Measurements from ENCODE around the gene SLC15A1. TPM values are rescaled to one million over a fixed set of nuclear protein-coding genes. Genes with fewer than 3 reads are reported as not detected.

Gene SLC15A1
- total RNA-seq, 4 donors from 2014 or later = 0.97 to 2.1 TPM; not detected in 2

- Histone ChIP-seq H3K4me1 (no peaks in the 10 kb centered on the region), H3K4me3 (no peak overlapping the region), H3K9me3 (no peaks in the 10 kb centered on the region), H3K36me3 (no peaks in the 10 kb centered on the region), H3K27ac (no peak overlapping the region), H3K27me3 (no peaks in the 10 kb centered on the region)
- peak; percentile 74 to 77 for DNase-seq
- intact Hi-C loops (cut with DNase I; ENCODE audit: low total_unique reads) = loop anchor here (5.0 kb wide), 1 partner anchor 211 kb away; no protein-coding TSS in a partner anchor
- no peak for TF ChIP-seq POLR2A (IDR thresholded peaks at IDR 0.05)
- peak; percentile 87 to 92 (median 89) for TF ChIP-seq CTCF (IDR thresholded peaks at IDR 0.05)
Measured at GRCh38 chr13:98653463-98653985, 98.9 kb downstream of the SLC15A1 start.

GRCh38 chr13:98652721-98653462 is 99.6 kb downstream of the SLC15A1 start:
- no peak overlapping the region for H3K4me3 ChIP-seq
- H3K4me1 ChIP-seq = no peaks in the 10 kb centered on the region
- TF ChIP-seq POLR2A (IDR thresholded peaks at IDR 0.05) (no peak), CTCF (IDR thresholded peaks at IDR 0.05) (no peak)
- no peaks in the 10 kb centered on the region for H3K27me3 ChIP-seq
- no peaks in the 10 kb centered on the region for H3K36me3 ChIP-seq
- H3K9me3 ChIP-seq = no peaks in the 10 kb centered on the region
- intact Hi-C loops (cut with DNase I; ENCODE audit: low total_unique reads) = loop anchor here (5.0 kb wide), 1 partner anchor 211 kb away; no protein-coding TSS in a partner anchor
- H3K27ac ChIP-seq = no peak overlapping the region
- no peak for DNase-seq

GRCh38 chr13:98652276-98652675 is 100.2 kb downstream of the SLC15A1 start:
- H3K27ac ChIP-seq = no peak overlapping the region
- H3K9me3 ChIP-seq = no peaks in the 10 kb centered on the region
- no peak overlapping the region for H3K4me3 ChIP-seq
- H3K36me3 ChIP-seq = no peaks in the 10 kb centered on the region
- intact Hi-C loops (cut with DNase I; ENCODE audit: low total_unique reads) = loop anchor here (5.0 kb wide), 1 partner anchor 210 kb away; no protein-coding TSS in a partner anchor
- DNase-seq = no peak
- H3K27me3 ChIP-seq = no peaks in the 10 kb centered on the region
- no peaks in the 10 kb centered on the region for H3K4me1 ChIP-seq
- TF ChIP-seq CTCF (IDR thresholded peaks at IDR 0.05) (no peak), POLR2A (IDR thresholded peaks at IDR 0.05) (no peak)

GRCh38 chr13:98651744-98652143 is 100.7 kb downstream of the SLC15A1 start:
- no peak overlapping the region for H3K27ac ChIP-seq
- no peaks in the 10 kb centered on the region for H3K9me3 ChIP-seq
- H3K36me3 ChIP-seq = no peaks in the 10 kb centered on the region
- no peak for DNase-seq
- no peaks in the 10 kb centered on the region for H3K4me1 ChIP-seq
- no peaks in the 10 kb centered on the region for H3K27me3 ChIP-seq
- no peak overlapping the region for H3K4me3 ChIP-seq
- TF ChIP-seq POLR2A (IDR thresholded peaks at IDR 0.05) = no peak
- no peak for TF ChIP-seq CTCF (IDR thresholded peaks at IDR 0.05)
- intact Hi-C loops (cut with DNase I; ENCODE audit: low total_unique reads) = loop anchor here (5.0 kb wide), 1 partner anchor 209 kb away; no protein-coding TSS in a partner anchor

Measured in uterus (tissue), 4 donors.